OCI-LY7 (cell line): Measurements from ENCODE around the gene RIMS3. TPM values are rescaled to one million over a fixed set of nuclear protein-coding genes. Genes with fewer than 3 reads are reported as not detected.

ENCODE experiments used
- BruUV-seq: library from RNA; stranded (reverse); fragments of 400-500 nt; replicated peaks from 2 replicates; lab custom pipeline; 2021; lab: Mats Ljungman, UMichigan
- CTCF ChIA-PET: fragments of 300-600 bp; sonication (Branson Sonifier 250); formaldehyde crosslinking; loops from one replicate; lab custom pipeline; 2022; ENCODE audit warnings: antibody characterized with exemption; ENCODE audit not compliant: unreplicated experiment; lab: Charles Lee
- POLR2A ChIA-PET: fragments of 300-600 bp; sonication (Branson Sonifier 250); formaldehyde crosslinking; loops from one replicate; lab custom pipeline; 2022; ENCODE audit warnings: antibody characterized with exemption; lab: Charles Lee
- DNase-seq: peaks from one replicate; pipeline ENCODE4 v3.0.0-alpha.2; 2015; ENCODE audit warnings: low spot score
- H2AFZ ChIP-seq: fragments of 200-600 bp; sonication (generic), shearing (Covaris generic); 2 replicates; pipeline ENCODE4 v1.6.1; 2014; ENCODE audit warnings: mild to moderate bottlenecking, antibody characterized with exemption, low read length, moderate library complexity
- H3K27ac ChIP-seq: fragments of 200-600 bp; sonication (generic); 2 replicates; pipeline ENCODE4 v1.5.1; 2014; ENCODE audit warnings: mixed run types, low read depth, mild to moderate bottlenecking, moderate library complexity, low read length, inconsistent platforms; ENCODE audit not compliant: poor library complexity, severe bottlenecking
- H3K36me3 ChIP-seq: fragments of 200-600 bp; sonication (generic); 2 replicates; pipeline ENCODE4 v1.6.1; 2014; ENCODE audit warnings: mild to moderate bottlenecking, antibody characterized with exemption, low read length, moderate library complexity, mixed read lengths; ENCODE audit not compliant: insufficient read depth
- H3K4me1 ChIP-seq: fragments of 200-600 bp; sonication (generic); 2 replicates; pipeline ENCODE4 v1.5.1; 2014; ENCODE audit warnings: mild to moderate bottlenecking, low read length; ENCODE audit not compliant: insufficient read depth, poor library complexity, severe bottlenecking
- H3K4me2 ChIP-seq: fragments of 200-600 bp; sonication (generic); 2 replicates; pipeline ENCODE4 v1.6.1; 2014; ENCODE audit warnings: mild to moderate bottlenecking, low read length
- H3K4me3 ChIP-seq: fragments of 200-600 bp; sonication (generic); 2 replicates; pipeline ENCODE4 v1.5.1; 2014; ENCODE audit warnings: mild to moderate bottlenecking, low read depth, low read length; ENCODE audit not compliant: poor library complexity, severe bottlenecking
- H3K79me2 ChIP-seq: fragments of 200-600 bp; sonication (generic); 2 replicates; pipeline ENCODE4 v1.6.1; 2016; ENCODE audit warnings: low read depth, mild to moderate bottlenecking, low read length, moderate library complexity, mixed read lengths; ENCODE audit not compliant: insufficient read depth
- H3K9me2 ChIP-seq: fragments of 200-600 bp; sonication (generic); 2 replicates; pipeline ENCODE4 v1.6.1; 2016; ENCODE audit warnings: mild to moderate bottlenecking, low read length, mixed read lengths; ENCODE audit not compliant: insufficient read depth
- H3K9me3 ChIP-seq: fragments of 200-600 bp; sonication (generic); 2 replicates; pipeline ENCODE4 v1.6.1; 2014; ENCODE audit warnings: mild to moderate bottlenecking, mixed run types, low read length, mixed read lengths
- H4K20me1 ChIP-seq: fragments of 200-600 bp; sonication (generic); 2 replicates; pipeline ENCODE4 v1.6.1; 2014; ENCODE audit warnings: mild to moderate bottlenecking, antibody characterized with exemption, low read length, moderate library complexity, mixed read lengths; ENCODE audit not compliant: insufficient read depth
- EZH2phosphoT487 ChIP-seq: fragments of 200-600 bp; sonication (generic); IDR thresholded peaks from 2 replicates; pipeline ENCODE4 v1.6.1; 2018; ENCODE audit warnings: low read depth, borderline replicate concordance, mild to moderate bottlenecking, mixed run types, antibody characterized with exemption, low read length, moderate library complexity, mixed read lengths
- intact Hi-C: fragments of 100-400 bp; cut with micrococcal nuclease; formaldehyde crosslinking; loops from one replicate; pipeline ENCODE4 v1.10.0; 2022; ENCODE audit not compliant: unreplicated experiment
- total RNA-seq, 2 experiments: library from RNA; depleted of rRNA in 1 of 2; stranded (reverse); fragments of >200 nt in 1 of 2; shearing (Covaris generic) in 1 of 2; gene quantifications; 2 replicates each; pipeline ENCODE4 v1.2.3, GENCODE V29; 2014 to 2022
- TF ChIP-seq, protein P1 (sequence below): fragments of 200-600 bp; sonication (generic); conservative IDR thresholded peaks from 2 replicates; pipeline ENCODE4 v1.5.1; 2014; ENCODE audit warnings: mild to moderate bottlenecking, antibody characterized with exemption, low read length, moderate library complexity, mixed read lengths

The RIMS3 gene
- total RNA-seq, 2 experiments from 2014 or later, result 80.3 to 89.3 TPM

- no peak for DNase-seq
- Histone ChIP-seq H2AFZ (no peak overlapping the region), H3K4me1 (peaks cover 50% of the 10 kb centered on the region), H3K4me2 (peak overlapping the region; percentile 90), H3K79me2 (peaks cover 95% of the 10 kb centered on the region), H3K4me3 (peak overlapping the region; percentile 78), H3K36me3 (peaks cover 16% of the 10 kb centered on the region), H4K20me1 (peaks cover 4% of the 10 kb centered on the region; the same call in 1 of the 2 replicates), H3K9me2 (no peaks in the 10 kb centered on the region), H3K9me3 (no peaks in the 10 kb centered on the region), H3K27ac (peak overlapping the region; percentile 86)
- TF ChIP-seq EZH2phosphoT487, result no peak
- TF ChIP-seq, protein P1, sequence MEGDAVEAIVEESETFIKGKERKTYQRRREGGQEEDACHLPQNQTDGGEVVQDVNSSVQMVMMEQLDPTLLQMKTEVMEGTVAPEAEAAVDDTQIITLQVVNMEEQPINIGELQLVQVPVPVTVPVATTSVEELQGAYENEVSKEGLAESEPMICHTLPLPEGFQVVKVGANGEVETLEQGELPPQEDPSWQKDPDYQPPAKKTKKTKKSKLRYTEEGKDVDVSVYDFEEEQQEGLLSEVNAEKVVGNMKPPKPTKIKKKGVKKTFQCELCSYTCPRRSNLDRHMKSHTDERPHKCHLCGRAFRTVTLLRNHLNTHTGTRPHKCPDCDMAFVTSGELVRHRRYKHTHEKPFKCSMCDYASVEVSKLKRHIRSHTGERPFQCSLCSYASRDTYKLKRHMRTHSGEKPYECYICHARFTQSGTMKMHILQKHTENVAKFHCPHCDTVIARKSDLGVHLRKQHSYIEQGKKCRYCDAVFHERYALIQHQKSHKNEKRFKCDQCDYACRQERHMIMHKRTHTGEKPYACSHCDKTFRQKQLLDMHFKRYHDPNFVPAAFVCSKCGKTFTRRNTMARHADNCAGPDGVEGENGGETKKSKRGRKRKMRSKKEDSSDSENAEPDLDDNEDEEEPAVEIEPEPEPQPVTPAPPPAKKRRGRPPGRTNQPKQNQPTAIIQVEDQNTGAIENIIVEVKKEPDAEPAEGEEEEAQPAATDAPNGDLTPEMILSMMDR, result no peak
- intact Hi-C loops, result loop anchor here (5.0 kb wide), 1 partner anchor 178 kb away; the partner anchor contains the start of gene ZNF684
- CTCF ChIA-PET, result interaction anchor here (1.0 kb wide), 1 partner anchor 10 kb away, joined by 4 read pairs; no protein-coding TSS in a partner anchor
- BruUV-seq, result no TSS peak
- POLR2A ChIA-PET, result interaction anchor here (0.6 to 15.4 kb wide), 7 partner anchors 9 to 147 kb away, joined by 3 to 168 read pairs (median 6); partner anchors contain the start of gene NFYC
Measured at GRCh38 chr1:40710581-40711315, 45.3 kb upstream of the RIMS3 start.

DNA sequence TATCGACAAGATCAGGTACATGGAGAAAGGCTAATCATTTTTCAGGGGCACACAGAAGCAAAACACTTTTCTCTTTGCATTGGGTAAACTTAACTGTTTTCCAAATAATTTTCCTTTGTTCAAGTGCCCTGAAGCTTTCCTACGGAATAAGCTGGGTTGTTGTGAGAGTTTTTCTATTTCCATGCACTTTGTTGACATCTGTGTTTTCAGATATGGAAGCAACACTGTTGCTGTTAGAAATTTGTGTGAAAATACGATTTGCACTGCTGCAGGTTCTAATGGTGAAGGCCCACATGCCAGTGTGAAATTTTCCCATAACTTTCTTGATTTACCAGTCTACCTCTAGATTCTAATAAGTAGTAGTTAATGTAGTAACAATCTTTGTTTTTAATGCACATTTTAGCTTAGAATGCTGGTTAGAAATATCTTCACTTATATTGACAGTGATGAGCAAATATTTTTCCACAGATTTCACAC lies 44.4 kb upstream of the RIMS3 start:
- ChIA-PET POLR2A (interaction anchor here (1.0 to 15.4 kb wide), 5 partner anchors 9 to 46 kb away, joined by 3 to 168 read pairs (median 8); partner anchors contain the start of gene NFYC), CTCF (interaction anchor here (1.0 kb wide), 1 partner anchor 9 kb away, joined by 4 read pairs; no protein-coding TSS in a partner anchor)
- Histone ChIP-seq H2AFZ (no peak overlapping the region), H3K4me1 (peaks cover 56% of the 10 kb centered on the region), H3K79me2 (peaks cover 97% of the 10 kb centered on the region), H3K9me2 (no peaks in the 10 kb centered on the region), H3K36me3 (peaks cover 13% of the 10 kb centered on the region), H3K4me3 (peak overlapping the region; percentile 78), H3K27ac (peak overlapping the region; percentile 86), H3K9me3 (no peaks in the 10 kb centered on the region), H4K20me1 (peaks cover 4% of the 10 kb centered on the region; the same call in 1 of the 2 replicates), H3K4me2 (peak overlapping the region; percentile 90)
- BruUV-seq, result no TSS peak
- TF ChIP-seq, protein P1, result no peak
- TF ChIP-seq EZH2phosphoT487, result no peak
- DNase-seq, result no peak
- intact Hi-C loops, result loop anchor here (5.0 kb wide), 1 partner anchor 178 kb away; the partner anchor contains the start of gene ZNF684
